ENCODE data around the gene MGAT4A.
"Not testable (repeated sequence)": the region's sequence is repeated elsewhere in the genome, so short reads cannot be mapped to it uniquely, and the experiment has no call there.

The MGAT4A gene

DNA sequence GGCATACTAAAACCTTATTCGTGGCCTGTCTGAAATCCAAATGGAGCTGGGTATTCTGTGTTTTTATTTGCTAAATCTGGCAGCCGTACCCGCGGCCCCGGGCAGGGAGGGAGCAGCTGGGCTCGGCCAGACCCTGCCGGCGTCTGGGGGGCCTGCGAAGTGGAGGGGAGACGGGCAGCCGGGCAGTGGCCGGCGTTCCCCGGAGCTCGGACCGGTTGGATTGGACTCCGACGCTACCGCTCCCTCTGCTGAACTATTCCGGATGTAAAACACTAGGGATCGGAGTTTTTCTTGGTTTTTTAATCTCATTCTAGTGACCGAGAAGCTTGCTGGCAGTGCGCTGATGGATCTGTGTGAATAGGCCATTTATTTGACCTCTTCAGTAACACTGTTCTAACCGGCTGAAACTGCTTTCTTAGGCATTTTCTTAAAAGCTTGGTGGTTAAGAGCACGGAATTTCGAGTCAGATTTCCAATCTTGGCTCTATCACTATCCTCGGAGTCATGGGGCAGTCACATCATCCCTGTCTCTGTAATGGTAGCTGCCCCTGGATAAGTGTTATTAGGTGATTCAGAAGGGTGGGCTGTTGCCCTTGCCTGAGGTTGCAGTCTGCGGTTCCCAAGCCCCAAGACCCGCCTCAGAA, 121.8 kb downstream of the MGAT4A start:
- no peak for DNase-seq (ENCODE audit: low read depth in 2 of 3, low spot score in 2 of 3)

- DNase-seq (ENCODE audit: low read depth in 2 of 3, low spot score in 2 of 3) = peak; percentile 78 to 89 (median 82)
These were observed 122.6 kb downstream of the MGAT4A start, which contains the start of the genes COA5 and UNC50 for GRCh38 chr2:98608116-98608961. Gene COA5, minus strand, starts transcription at chr2:98608512. Its CDS starts 107 bp downstream, at chr2:98608405. Gene UNC50, plus strand, starts transcription at chr2:98608589. Its CDS starts 1,171 bp downstream, at chr2:98609760.

- no peak for DNase-seq (ENCODE audit: low read depth in 2 of 3, low spot score in 2 of 3)
These were observed 123.2 kb downstream of the MGAT4A start for GRCh38 chr2:98607741-98608115.

- no peak for DNase-seq (ENCODE audit: low read depth in 2 of 3, low spot score in 2 of 3)
These were observed 123.8 kb downstream of the MGAT4A start for GRCh38 chr2:98607104-98607503.

- no peak for DNase-seq (ENCODE audit: low read depth in 2 of 3, low spot score in 2 of 3)
These were observed 124.5 kb downstream of the MGAT4A start for GRCh38 chr2:98606431-98606830.

GRCh38 chr2:98605076-98605475, 125.9 kb downstream of the MGAT4A start:
- no peak for DNase-seq (ENCODE audit: low read depth in 2 of 3, low spot score in 2 of 3)

GRCh38 chr2:98604547-98604946, 126.4 kb downstream of the MGAT4A start:
- no peak for DNase-seq (ENCODE audit: low read depth in 2 of 3, low spot score in 2 of 3)

GRCh38 chr2:98601532-98602132, 129.3 kb downstream of the MGAT4A start:
- no peak for DNase-seq (ENCODE audit: low read depth in 2 of 3, low spot score in 2 of 3)

DNA sequence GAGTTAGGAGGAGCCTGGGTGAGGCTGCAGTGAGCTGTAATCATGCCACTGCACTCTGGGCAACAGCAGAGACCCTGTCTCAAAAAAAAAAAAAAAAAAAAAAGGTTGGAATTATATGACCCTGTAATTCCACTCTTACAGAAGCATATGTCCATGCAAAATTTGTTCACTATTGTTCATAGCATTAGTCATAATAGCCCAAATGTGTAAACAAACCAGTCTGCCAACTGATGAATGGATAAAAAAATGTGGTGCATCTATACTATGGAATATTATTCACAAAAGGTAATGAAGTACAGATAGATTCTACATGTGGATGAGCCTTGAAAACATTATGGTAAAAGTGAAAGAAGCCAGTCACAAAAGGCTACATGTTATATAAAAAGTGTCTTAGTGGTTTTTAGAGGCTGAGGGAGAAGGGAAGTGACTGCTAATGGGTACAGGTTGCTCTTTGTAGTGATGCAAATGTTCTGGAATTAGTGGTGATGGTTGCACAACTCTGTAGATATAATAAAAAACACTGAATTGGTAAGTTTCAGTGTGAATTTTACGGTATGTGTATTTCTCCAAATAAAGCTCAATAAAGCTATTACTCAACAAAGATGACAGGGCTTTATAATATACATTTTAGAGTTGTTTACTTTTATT, 132.0 kb downstream of the MGAT4A start:
- no peak for DNase-seq (ENCODE audit: low read depth in 2 of 3, low spot score in 2 of 3)

GRCh38 chr2:98594665-98595064, 136.3 kb downstream of the MGAT4A start:
- not testable (repeated sequence) for DNase-seq (ENCODE audit: low read depth in 2 of 3, low spot score in 2 of 3)

GRCh38 chr2:98592565-98592964, 138.4 kb downstream of the MGAT4A start:
- no peak for DNase-seq (ENCODE audit: low read depth in 2 of 3, low spot score in 2 of 3)

DNA sequence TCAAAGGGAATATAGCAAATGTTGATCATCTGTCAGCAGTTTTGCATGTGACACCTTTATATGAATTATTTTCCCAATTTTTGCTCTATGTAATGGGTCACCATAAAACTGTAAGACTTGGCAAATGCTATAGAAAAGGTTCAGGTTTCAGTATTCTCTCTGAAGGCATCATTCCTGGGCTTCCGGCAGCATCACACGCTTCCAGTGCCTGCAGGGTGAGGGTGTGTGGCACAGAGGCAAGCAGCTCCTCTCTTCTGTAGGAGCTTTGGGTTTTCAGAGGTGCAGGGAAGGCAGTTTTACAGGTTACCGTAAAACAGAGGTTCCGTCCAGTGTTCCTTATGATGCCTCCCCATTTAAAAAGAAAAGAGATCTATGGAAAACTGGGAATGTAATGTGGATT, 141.4 kb downstream of the MGAT4A start:
- no peak for DNase-seq (ENCODE audit: low read depth in 2 of 3, low spot score in 2 of 3)

- no peak for DNase-seq (ENCODE audit: low read depth in 2 of 3, low spot score in 2 of 3)
These were observed 142.0 kb downstream of the MGAT4A start for GRCh38 chr2:98588880-98589431.

GRCh38 chr2:98586551-98587140, 144.3 kb downstream of the MGAT4A start:
- no peak for DNase-seq (ENCODE audit: low read depth in 2 of 3, low spot score in 2 of 3)

GRCh38 chr2:98585386-98585785, 145.5 kb downstream of the MGAT4A start:
- no peak for DNase-seq (ENCODE audit: low read depth in 2 of 3, low spot score in 2 of 3)

DNA sequence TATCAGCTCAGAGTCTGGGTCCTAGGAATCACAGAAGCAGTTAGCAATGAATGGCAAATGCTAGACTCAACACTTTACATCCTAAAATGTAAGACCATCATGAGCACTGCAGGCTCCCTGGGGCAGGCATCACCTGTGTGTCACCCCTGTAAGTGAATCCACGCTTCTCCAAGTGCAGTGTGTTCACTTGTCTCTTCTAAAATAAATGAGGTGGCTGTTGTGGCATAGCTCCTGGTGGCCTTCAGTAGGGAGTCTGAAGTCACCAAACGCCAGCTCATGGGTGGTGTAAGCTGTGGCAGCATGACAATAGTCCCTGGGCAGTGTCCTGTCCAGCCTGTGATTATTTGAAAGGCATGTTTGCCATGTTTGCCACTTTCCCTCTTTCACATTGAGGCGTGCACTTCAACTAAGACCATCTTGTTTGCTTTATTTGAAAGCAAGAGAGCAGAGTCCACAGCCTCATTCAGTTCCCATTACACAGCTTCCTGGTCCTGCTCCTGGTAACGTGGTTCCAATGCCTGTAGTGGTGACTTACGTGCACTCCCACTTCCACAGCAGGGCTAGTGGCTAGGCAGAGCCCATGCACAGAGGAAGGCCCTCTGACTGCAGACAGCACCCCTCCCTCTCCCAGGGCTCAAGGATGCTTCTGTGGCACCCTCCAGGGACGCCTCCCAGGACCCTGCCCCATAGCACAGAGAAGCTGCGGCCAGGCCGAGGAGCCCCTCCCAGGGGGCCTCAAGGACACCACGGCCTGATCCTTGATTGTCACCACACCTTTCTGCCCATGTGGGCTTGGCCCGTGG, 146.9 kb downstream of the MGAT4A start:
- no peak for DNase-seq (ENCODE audit: low read depth in 2 of 3, low spot score in 2 of 3)

- DNase-seq (ENCODE audit: low read depth in 2 of 3, low spot score in 2 of 3) = no peak
These were observed 147.7 kb downstream of the MGAT4A start for GRCh38 chr2:98583276-98583675.

- no peak for DNase-seq (ENCODE audit: low read depth in 2 of 3, low spot score in 2 of 3)
These were observed 148.4 kb downstream of the MGAT4A start for GRCh38 chr2:98582523-98582922.

DNA sequence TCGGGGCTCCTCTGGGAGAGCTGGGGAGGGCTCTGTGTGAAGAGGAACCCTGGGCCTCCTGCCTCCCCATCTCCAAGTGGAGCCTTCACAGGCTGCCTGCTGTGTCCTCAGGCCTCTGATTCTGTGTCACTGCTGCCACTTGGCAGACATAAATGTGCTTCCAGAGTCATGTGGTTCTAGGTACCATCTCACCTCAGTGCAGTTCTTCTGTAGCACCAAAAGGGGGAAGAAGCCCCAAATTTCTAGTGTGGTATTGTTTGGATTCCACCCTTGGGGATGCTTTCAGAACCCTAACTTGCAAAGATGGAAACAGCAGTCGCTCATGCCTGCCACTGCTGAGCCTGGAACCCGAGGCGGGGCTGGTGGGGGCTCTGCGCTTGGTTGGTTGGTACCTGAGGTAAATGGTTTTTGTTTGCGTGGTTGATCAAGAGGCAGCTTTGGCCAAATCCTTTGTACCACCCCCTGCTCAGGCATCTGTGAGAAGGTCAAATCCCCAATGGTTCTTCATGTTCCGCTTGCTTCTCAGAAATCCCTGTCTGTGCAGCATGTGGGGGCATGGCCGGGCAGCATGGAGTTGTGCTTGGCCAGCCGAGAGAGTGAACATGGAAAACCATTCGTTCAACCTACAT, 150.2 kb downstream of the MGAT4A start:
- DNase-seq (ENCODE audit: low read depth in 2 of 3, low spot score in 2 of 3) = no peak

GRCh38 chr2:98579926-98580325, 151.0 kb downstream of the MGAT4A start:
- DNase-seq (ENCODE audit: low read depth in 2 of 3, low spot score in 2 of 3) = no peak

Data from activated CD8-positive, alpha-beta memory T cell treated with anti-CD3 and anti-CD28 coated beads for 48 hours (primary cell).